SU-DHL-6 (cell line): ENCODE results near the gene TNNC1.

Experiments used
- CTCF ChIP-seq: fragments of 200-600 bp; sonication (generic); IDR thresholded peaks from one replicate; pipeline ENCODE4 v1.5.1; 2017; ENCODE audit warnings: antibody characterized with exemption, mild to moderate bottlenecking, low read length, moderate library complexity; ENCODE audit not compliant: insufficient read depth, poor library complexity, severe bottlenecking
- EZH2phosphoT487 ChIP-seq: fragments of 200-600 bp; sonication (generic), shearing (Covaris generic); conservative IDR thresholded peaks from 2 replicates; pipeline ENCODE4 v1.6.1; 2018; ENCODE audit warnings: mild to moderate bottlenecking, antibody characterized with exemption, low read length, moderate library complexity, mixed read lengths

GRCh38 chr3:52483081-52483480 lies 29.2 kb upstream of the TNNC1 start:
- TF ChIP-seq CTCF (no peak), EZH2phosphoT487 (no peak)
